A673 (cell line): ENCODE measurements around the gene NOS3. TPM values are rescaled to one million over a fixed set of nuclear protein-coding genes. Genes with fewer than 3 reads are reported as not detected.
A peak's percentile ranks its signal among the peaks of the same experiment; 100 is the strongest.

Experiments
- BruUV-seq: library from RNA; stranded (reverse); fragments of 400-500 nt; replicated peaks from 2 replicates; lab custom pipeline; 2021; lab: Mats Ljungman, UMichigan
- CTCF ChIA-PET: fragments of 300-600 bp; sonication (Branson Sonifier 250); formaldehyde crosslinking; loops from one replicate; lab custom pipeline; 2022; ENCODE audit warnings: antibody characterized with exemption; lab: Charles Lee
- POLR2A ChIA-PET: fragments of 300-600 bp; sonication (Branson Sonifier 250); formaldehyde crosslinking; loops from one replicate; lab custom pipeline; 2022; ENCODE audit warnings: antibody characterized with exemption; ENCODE audit not compliant: low non-redundant PET; lab: Charles Lee
- DNase-seq: peaks from one replicate; pipeline ENCODE4 v3.0.0-alpha.2; 2015; ENCODE audit warnings: low spot score
- H3K27ac ChIP-seq: fragments of 200-600 bp; sonication (generic); 2 replicates; pipeline ENCODE4 v1.5.1; 2016; ENCODE audit warnings: mixed run types, low read depth, mild to moderate bottlenecking, mixed read lengths, antibody characterized with exemption, low read length; ENCODE audit not compliant: poor library complexity, severe bottlenecking
- H3K27me3 ChIP-seq: fragments of 200-600 bp; sonication (generic); replicated peaks from 2 replicates; pipeline ENCODE4 v1.6.1; 2017; ENCODE audit warnings: mixed run types, low read depth, mild to moderate bottlenecking, mixed read lengths, antibody characterized with exemption, low read length; ENCODE audit not compliant: insufficient read depth, poor library complexity
- H3K36me3 ChIP-seq: fragments of 200-600 bp; sonication (generic); 2 replicates; pipeline ENCODE4 v1.6.1; 2016; ENCODE audit warnings: mixed run types, mild to moderate bottlenecking, mixed read lengths, antibody characterized with exemption, low read length; ENCODE audit not compliant: insufficient read depth, poor library complexity, severe bottlenecking
- H3K4me1 ChIP-seq: fragments of 200-600 bp; sonication (generic); 2 replicates; pipeline ENCODE4 v1.6.1; 2017; ENCODE audit warnings: mixed run types, mild to moderate bottlenecking, mixed read lengths, antibody characterized with exemption, low read length; ENCODE audit not compliant: insufficient read depth, poor library complexity, severe bottlenecking
- H3K4me3 ChIP-seq: fragments of 200-600 bp; sonication (generic); 2 replicates; pipeline ENCODE4 v1.5.1; 2016; ENCODE audit warnings: low read depth, mixed run types, mild to moderate bottlenecking, mixed read lengths, low read length; ENCODE audit not compliant: poor library complexity, severe bottlenecking
- H3K9me3 ChIP-seq: fragments of 200-600 bp; sonication (generic); 2 replicates; pipeline ENCODE4 v1.6.1; 2016; ENCODE audit warnings: mixed run types, low read depth, mild to moderate bottlenecking, mixed read lengths, antibody characterized with exemption, low read length; ENCODE audit not compliant: poor library complexity, severe bottlenecking
- CTCF ChIP-seq: fragments of 300-800, 200-600 bp; sonication (generic); conservative IDR thresholded peaks from 2 replicates; pipeline ENCODE4 v1.5.1; 2017; ENCODE audit warnings: low read depth, mild to moderate bottlenecking, antibody characterized with exemption, low read length, moderate library complexity, mixed read lengths
- EZH2 ChIP-seq: fragments of 200-600 bp; sonication (generic); IDR thresholded peaks from 2 replicates; pipeline ENCODE4 v1.6.1; 2017; ENCODE audit warnings: borderline replicate concordance, low read depth, mild to moderate bottlenecking, mixed read lengths, antibody characterized with exemption, low read length; ENCODE audit not compliant: poor library complexity, severe bottlenecking
- intact Hi-C: fragments of 100-400 bp; cut with micrococcal nuclease; formaldehyde crosslinking; loops from one replicate; pipeline ENCODE4 v1.10.0; 2022; ENCODE audit not compliant: unreplicated experiment
- total RNA-seq: library from RNA; stranded (reverse); gene quantifications from 2 replicates; pipeline ENCODE4 v1.2.3, GENCODE V29; 2021

NOS3 gene
- total RNA-seq, 1 experiment from 2014 or later = 0.75 TPM

- no peaks in the 10 kb centered on the region for H3K9me3 ChIP-seq
- no peak for TF ChIP-seq EZH2
- TF ChIP-seq CTCF = no peak
- CTCF ChIA-PET = interaction anchor here (0.7 kb wide), 1 partner anchor 176 kb away, joined by 3 read pairs; the partner anchor contains the start of gene ABCF2
- POLR2A ChIA-PET = no interaction called here
- no TSS peak for BruUV-seq
- peak overlapping the region; percentile 27 for H3K4me3 ChIP-seq
- DNase-seq = peak; percentile 78
- no peaks in the 10 kb centered on the region for H3K4me1 ChIP-seq
- intact Hi-C loops = no loop called here
- no peaks in the 10 kb centered on the region for H3K36me3 ChIP-seq
- H3K27me3 ChIP-seq = no peaks in the 10 kb centered on the region
- H3K27ac ChIP-seq = no peak overlapping the region
These were observed 60.3 kb downstream of the NOS3 start for GRCh38 chr7:151051108-151051507.

- Histone ChIP-seq H3K4me3 (no peak overlapping the region), H3K27ac (no peak overlapping the region), H3K36me3 (no peaks in the 10 kb centered on the region), H3K4me1 (peaks cover 7% of the 10 kb centered on the region), H3K9me3 (no peaks in the 10 kb centered on the region), H3K27me3 (no peaks in the 10 kb centered on the region)
- no peak for TF ChIP-seq EZH2
- no peak for TF ChIP-seq CTCF
- intact Hi-C loops = no loop called here
- ChIA-PET POLR2A (no interaction called here), CTCF (no interaction called here)
- BruUV-seq = no TSS peak
- DNase-seq = no peak
These were observed 62.3 kb downstream of the NOS3 start for GRCh38 chr7:151053096-151053495.

GRCh38 chr7:151053751-151054150 lies 62.9 kb downstream of the NOS3 start:
- POLR2A ChIA-PET = no interaction called here
- no peak for DNase-seq
- TF ChIP-seq CTCF = no peak
- no peak for TF ChIP-seq EZH2
- no peaks in the 10 kb centered on the region for H3K36me3 ChIP-seq
- CTCF ChIA-PET = no interaction called here
- intact Hi-C loops = no loop called here
- peaks cover 13% of the 10 kb centered on the region for H3K4me1 ChIP-seq
- H3K27ac ChIP-seq = no peak overlapping the region
- no peak overlapping the region for H3K4me3 ChIP-seq
- H3K9me3 ChIP-seq = no peaks in the 10 kb centered on the region
- H3K27me3 ChIP-seq = no peaks in the 10 kb centered on the region
- no TSS peak for BruUV-seq
